Measurements from ENCODE around the gene MASP2.
A peak's percentile ranks its signal among the peaks of the same experiment; 100 is the strongest.
"Not testable (repeated sequence)": the region's sequence is repeated elsewhere in the genome, so short reads cannot be mapped to it uniquely, and the experiment has no call there.

MASP2 gene

DNA sequence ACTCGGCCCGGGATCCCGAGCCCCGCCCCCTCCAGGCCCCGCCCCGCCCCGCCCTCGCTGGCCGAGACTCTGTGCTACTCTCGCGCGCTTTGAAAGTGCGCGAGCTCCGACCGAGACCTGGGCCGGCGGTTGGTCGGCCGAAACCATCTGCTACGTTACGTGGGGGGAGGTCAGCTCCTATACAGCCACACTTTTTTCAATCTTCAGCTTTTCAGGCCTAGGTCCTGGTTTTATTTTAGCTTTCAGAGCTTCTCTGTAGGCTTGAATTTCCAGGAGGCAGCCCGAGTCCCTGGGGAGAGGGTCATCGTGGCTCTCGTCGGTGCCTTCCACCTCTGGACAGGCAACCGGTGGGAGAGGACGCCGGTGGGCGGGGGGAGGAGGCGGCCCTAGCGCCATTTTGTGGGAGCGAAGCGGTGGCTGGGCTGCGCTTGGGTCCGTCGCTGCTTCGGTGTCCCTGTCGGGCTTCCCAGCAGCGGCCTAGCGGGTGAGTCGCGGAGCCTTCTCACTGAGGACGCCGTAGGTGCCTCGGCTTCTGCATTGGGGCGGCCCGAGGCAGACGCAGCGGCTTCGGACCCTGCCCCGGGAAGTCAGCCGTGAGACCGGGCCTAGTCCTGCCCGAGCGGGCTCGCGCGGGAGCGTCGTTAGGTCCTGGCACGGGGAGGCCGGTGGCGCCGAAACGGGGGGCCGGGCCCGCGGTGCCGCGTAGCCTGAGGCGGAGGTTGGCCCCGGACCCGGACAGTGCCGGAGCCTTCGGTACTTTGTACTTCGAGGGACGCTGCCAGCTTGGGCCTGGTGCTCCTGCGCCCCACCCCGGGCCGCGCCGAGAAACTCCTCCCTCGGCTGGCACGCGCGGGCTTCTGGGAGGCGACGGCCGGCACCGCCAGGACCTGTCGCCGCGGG is 34.5 kb downstream of the MASP2 start, which contains the start of gene TARDBP:
Gene TARDBP (plus strand): TSS at position 395 of the 900 bp plus-strand sequence. CDS start 1,074 bp downstream, outside the sequence.
- TF ChIP-seq GATA1 (IDR thresholded peaks at IDR 0.05; ENCODE audit: low read depth, low read length) (no peak), POLR2A (IDR thresholded peaks at IDR 0.05; ENCODE audit: low read length) (peak; percentile 96)
- peak; percentile 94 to 97 for DNase-seq

DNA sequence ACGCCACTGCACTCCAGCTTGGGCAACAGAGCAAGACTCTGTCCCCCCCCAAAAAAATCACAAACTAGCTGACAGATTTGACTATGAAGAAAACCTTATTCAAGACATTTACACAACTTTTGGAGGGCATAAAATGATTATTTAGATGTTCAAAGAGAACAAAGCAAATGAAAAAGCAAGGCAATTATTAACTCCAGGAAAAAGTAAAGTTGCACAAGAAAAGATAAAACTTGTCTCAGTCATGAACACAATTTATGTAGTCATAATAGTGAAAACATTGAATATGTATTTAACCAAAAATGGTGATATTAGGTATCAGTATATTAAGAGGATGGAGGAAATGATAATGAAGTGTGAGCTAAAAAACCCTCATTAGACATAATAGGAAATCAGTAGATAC is 46.5 kb downstream of the MASP2 start:
- TF ChIP-seq POLR2A (IDR thresholded peaks at IDR 0.05; ENCODE audit: low read length) (no peak), GATA1 (IDR thresholded peaks at IDR 0.05; ENCODE audit: low read depth, low read length) (no peak)
- DNase-seq: no peak

DNA sequence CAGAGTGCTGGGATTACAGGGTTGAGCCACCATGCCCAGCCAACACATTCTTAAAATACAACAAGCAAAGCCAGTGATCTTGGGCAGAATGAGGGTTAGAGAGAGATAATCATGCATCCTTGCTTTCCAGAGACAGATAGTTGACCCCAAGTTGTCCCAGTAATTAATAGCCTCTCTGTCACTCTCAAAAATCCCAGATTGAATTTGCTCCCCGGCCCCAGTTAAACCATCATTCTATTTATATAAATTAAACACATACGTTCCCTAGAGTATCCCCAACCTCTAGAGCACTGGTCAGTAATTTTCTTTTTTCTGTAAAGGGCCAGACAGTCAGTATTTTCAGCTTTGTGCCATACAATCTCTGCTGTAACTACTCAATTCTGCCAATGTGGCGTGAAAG is 50.9 kb downstream of the MASP2 start:
- no peak for TF ChIP-seq GATA1 (IDR thresholded peaks at IDR 0.05; ENCODE audit: low read depth, low read length)
- no peak for DNase-seq

DNA sequence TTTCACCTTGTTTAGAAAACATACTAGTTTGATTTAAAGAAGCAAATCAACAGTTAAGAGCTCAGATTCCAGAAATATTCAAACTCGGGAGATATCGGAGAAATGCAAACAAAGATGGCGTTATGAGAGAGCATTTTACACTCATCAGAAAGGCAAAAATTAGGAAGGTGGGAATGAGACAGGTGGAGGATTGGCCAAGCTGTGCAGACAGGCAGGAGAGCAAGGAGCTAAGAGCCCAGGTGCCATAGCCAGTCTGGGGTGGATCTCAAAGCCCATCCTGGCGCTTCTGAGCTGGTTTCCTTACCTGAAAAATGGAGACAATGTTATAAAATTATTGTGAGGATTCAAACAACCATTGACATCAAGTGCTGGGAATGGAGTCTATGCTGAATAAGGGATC is 54.2 kb downstream of the MASP2 start:
- DNase-seq: no peak
- TF ChIP-seq GATA1 (IDR thresholded peaks at IDR 0.05; ENCODE audit: low read depth, low read length) (no peak), POLR2A (IDR thresholded peaks at IDR 0.05; ENCODE audit: low read length) (no peak)

DNA sequence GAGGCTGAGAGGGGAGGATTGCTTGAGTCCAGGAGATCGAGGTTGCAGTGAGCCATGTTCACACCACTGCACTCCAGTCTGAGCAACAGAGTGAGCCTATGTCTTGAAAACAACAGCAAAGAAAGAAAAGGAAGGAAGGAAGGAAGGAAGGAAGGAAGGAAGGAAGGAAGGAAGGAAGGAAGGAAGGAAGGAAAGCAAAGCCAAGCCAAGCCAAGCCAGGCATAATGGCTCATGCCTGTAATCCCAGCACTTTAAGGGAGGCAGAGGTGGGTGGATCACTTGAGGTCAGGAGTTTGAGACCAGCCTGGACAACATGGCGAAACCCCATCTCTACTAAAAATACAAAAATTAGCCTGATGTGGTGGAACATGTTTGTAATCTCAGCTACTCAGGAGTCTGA is 55.0 kb downstream of the MASP2 start:
- DNase-seq: not testable (repeated sequence)

DNA sequence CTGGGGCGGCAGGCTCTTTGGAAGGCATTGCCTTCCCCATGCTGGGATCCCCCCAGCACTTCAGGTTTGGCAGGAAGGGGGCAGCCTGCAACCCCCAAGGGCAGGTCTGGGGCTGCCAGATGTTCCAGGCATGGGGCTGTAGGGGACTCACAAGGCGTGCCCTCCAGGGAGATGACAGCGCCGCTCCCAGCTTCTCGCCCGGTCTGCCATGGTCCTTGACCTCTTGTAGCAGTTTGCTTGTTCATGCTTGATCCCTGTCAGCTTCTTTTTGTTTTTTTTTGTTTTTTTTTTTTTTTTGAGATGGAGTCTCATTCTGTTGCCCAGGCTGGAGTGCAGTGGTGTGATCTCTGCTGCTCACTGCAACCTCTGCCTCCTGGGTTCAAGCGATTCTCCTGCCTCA is 56.2 kb downstream of the MASP2 start:
- TF ChIP-seq GATA1 (IDR thresholded peaks at IDR 0.05; ENCODE audit: low read depth, low read length): no peak
- no peak for DNase-seq

DNA sequence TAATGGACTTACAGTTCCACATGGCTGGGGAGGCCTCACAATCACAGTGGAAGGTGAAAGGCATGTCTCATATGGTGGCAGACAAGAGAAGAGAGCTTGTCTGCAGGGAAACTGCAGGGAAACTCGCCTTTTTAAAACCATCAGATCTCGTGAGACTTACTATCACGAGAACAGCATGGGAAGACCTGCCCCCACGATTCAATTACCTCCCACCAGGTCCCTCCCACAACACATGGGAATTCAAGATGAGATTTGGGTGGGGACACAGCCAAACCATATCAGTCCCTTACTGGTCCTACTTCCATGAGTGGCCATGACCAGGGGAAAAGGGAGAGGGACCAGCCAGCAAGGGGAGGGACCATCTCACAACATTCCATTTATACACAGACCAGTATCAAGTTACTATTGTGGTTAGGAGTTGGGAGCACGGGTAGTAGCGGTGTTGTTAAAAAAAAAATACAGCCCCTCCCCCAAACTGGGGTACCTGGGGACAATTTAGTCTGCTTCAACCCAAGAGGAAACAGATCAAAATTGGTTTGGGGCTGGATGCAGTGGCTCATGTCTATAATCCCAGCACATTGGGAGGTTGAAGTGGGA is 57.0 kb downstream of the MASP2 start:
- DNase-seq: not testable (repeated sequence)

DNA sequence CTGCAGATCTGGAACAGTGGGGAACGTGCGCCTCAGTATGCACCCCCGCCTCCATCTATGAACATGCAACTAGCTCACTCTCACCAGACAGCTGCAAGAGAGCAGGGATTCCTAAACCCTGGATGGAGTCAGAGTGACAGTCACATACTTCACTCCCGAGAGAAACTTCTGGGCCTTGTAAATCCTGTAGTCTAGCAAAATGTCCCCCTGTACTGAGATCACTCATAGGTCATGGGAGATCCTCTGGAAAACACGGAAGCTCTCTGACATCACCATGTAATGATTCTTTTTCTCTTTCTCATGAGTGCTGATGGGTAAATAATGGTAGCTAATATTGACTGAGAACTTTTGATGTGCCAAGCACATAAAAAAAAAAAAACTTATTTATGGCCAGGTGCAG is 57.9 kb downstream of the MASP2 start:
- no peak for DNase-seq
- TF ChIP-seq POLR2A (IDR thresholded peaks at IDR 0.05; ENCODE audit: low read length) (no peak), GATA1 (IDR thresholded peaks at IDR 0.05; ENCODE audit: low read depth, low read length) (no peak)

DNA sequence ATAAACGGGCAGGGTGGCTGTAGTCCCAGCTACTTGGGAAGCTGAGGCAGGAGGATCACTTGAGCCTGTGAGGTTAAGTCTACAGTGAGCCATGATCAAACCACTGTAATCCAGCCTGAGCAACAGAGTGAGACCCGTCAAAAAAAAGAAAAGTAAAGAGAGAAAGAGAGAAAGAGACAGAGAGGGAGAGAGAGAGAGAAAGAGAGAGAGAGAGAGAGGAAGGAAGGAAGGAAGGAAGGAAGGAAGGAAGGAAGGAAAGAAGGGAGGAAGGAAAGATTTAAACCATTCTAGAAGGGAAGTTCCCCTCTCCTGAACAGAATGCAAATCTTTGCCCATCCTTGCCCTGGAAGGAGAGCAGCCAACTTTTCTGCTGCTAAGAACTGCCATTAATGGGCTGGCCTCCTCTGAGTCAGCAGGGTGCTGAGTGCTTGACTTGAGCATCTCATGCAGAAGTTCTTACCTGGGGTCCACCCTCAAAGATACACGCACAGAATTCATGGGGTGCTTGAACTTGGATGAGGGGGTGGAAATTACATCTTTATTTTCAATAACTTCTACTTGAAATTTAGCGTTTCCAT is 59.1 kb downstream of the MASP2 start:
- DNase-seq: no peak

DNA sequence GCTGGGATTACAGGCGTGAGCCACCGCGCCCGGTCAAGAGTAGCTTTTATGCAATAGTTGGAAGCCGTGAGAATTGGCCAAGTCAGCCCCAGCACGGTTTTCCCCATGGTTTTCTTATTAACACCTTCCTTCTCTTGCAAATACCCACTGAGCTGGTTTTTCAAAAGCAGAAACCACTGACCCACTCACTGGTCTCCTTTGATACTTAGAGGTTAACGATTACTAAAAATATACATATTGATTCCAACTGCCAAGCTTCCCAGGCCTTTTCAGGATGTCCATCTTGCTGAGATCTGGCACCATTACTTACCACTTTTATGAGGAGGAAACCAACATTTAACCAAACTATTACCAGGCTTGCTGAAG is 60.5 kb downstream of the MASP2 start:
- TF ChIP-seq GATA1 (IDR thresholded peaks at IDR 0.05; ENCODE audit: low read depth, low read length): no peak
- TF ChIP-seq POLR2A (IDR thresholded peaks at IDR 0.05; ENCODE audit: low read length): no peak
- DNase-seq: no peak

More for the DNA sequence above, 59.1 kb downstream of the MASP2 start:
- no peak for TF ChIP-seq GATA1 (IDR thresholded peaks at IDR 0.05; ENCODE audit: low read depth, low read length)
- TF ChIP-seq POLR2A (IDR thresholded peaks at IDR 0.05; ENCODE audit: low read length): no peak

DNA sequence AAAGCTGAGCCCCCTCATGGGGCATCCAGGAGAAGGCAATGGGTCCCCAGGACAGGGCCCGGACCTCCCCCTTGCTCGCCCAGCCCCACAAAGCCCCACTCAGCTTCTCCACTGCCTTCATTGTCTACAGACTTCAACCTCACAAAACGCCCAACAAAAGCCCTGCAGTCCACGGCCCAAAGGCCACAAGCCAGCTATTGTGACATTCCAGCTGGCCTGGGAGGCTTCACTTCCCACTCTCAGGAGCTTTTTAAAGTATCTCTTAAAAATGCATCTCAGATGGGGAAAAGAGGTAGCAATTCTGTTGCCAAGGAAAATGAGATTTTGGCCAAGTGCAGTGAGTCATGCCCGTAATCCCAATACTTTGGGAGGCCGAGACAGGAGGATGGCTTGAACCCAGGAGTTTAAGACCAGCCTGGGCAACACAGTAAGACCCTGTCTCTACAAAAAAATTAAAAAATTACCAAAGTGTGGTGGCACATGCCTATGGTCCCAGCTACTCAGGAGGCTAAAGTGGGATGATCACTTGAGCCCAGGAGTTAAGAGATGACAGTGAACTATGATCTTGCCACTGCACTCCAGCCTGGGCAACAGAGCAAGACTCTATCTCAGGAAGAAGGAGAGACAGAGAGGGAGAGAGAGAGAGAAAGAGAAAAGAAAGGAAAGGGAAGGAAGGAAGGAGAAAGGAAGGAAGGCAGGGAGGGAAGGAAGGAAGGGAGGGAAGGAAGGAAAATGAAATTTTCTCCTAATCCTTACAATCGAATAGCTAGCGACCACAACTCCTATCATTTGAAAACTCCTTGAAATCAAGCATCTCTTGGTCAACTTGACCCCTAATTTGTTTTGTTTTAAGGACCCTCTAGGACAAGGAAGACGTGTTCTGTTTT is 66.0 kb downstream of the MASP2 start:
- TF ChIP-seq GATA1 (IDR thresholded peaks at IDR 0.05; ENCODE audit: low read depth, low read length) (no peak), POLR2A (IDR thresholded peaks at IDR 0.05; ENCODE audit: low read length) (no peak)
- no peak for DNase-seq

DNA sequence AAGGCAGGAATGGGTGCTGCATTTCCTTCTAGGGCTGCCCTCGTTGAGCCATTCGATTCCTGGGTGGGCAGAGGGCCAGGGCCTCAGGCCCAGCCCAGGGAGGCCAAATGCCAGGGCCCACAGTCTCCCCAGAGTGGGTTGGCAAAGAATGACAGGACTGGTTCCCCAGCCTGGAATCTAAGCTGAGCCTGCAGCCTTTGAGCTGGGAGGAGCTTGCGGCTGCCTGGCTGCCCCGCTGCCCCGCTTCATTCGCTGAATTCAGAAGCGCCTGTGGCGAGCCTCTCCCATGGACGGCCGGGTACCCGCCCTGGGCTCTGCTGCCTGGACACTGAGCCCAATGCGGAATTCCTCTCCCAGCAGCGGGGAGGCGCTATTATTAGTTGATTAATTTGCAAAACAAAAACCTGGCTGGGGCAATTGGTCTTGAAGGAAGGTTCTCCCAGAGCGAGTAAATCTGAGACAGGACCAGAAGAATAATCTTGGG is 66.9 kb downstream of the MASP2 start:
- no peak for TF ChIP-seq POLR2A (IDR thresholded peaks at IDR 0.05; ENCODE audit: low read length)
- TF ChIP-seq GATA1 (IDR thresholded peaks at IDR 0.05; ENCODE audit: low read depth, low read length): no peak
- DNase-seq: no peak

DNA sequence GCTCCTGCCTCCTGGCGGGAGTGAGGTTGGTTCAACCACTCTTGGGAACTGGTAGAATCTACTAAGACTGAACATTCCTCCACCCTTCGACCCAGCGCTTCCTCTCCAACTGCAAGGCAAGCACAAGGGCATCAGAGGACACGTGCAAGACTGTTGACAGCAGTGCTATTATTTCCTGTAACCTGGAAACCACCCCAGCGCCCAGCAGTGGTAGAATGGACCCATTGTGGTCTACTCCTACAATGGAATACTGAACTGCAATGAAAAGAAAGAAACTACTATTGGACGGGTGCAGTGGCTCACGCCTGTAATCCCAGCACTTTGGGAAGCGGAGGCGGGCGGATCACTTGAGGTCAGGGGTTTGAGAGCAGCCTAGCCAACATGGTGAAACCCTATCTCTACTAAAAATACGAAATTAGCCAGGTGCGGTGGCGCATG is 67.5 kb downstream of the MASP2 start:
- DNase-seq: no peak

DNA sequence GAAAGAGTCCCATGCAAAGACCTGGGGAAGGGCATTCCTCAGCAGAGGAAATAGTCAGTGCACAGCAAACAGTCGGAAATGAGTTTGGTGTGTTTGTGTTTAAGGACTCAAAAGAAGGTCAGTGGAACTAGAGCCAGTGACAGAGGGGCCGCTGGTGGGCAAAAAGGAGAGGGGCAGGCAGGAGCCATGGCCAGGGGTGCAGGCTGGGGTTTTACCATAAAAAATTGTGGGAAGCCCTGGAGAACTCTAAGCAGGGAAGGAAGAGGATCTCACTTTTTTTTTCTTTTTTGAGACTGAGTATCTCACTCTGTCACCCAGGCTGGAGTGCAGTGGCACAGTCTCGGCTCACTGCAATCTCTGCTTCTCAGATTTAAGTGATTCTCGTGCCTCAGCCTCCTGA is 68.3 kb downstream of the MASP2 start:
- TF ChIP-seq POLR2A (IDR thresholded peaks at IDR 0.05; ENCODE audit: low read length): no peak
- TF ChIP-seq GATA1 (IDR thresholded peaks at IDR 0.05; ENCODE audit: low read depth, low read length): no peak
- DNase-seq: no peak

More for the DNA sequence above, 67.5 kb downstream of the MASP2 start:
- TF ChIP-seq POLR2A (IDR thresholded peaks at IDR 0.05; ENCODE audit: low read length) (no peak), GATA1 (IDR thresholded peaks at IDR 0.05; ENCODE audit: low read depth, low read length) (no peak)

Measured in erythroblast (primary cell).